ENCODE results near the gene PLXDC2. TPM values are rescaled to one million over a fixed set of nuclear protein-coding genes. Genes with fewer than 3 reads are reported as not detected.

PLXDC2 gene
- total and polyA plus RNA-seq, 10 of the 15 experiments (the other 5 are each of a cell fraction or from before 2014, with no cell fraction given), result 0.05 to 1.8 (median 0.14) TPM; not detected in 2

GRCh38 chr10:19876570-19876969 lies 60.3 kb downstream of the PLXDC2 start:
- POLR2A ChIA-PET, result interaction anchor here (0.6 to 0.7 kb wide), 2 partner anchors 16 to 280 kb away, joined by 3 to 5 read pairs; no protein-coding TSS in a partner anchor
- no peak overlapping the region for H3K4me3 ChIP-seq
- DNase-seq (ENCODE audit: low read depth, low spot score) (no peak), FAIRE-seq (no peak), ATAC-seq (no peak)
- no peaks in the 10 kb centered on the region for H3K27me3 ChIP-seq (replicated peaks in 1 of 2; ENCODE audit: control insufficient read depth in 2 of 2, insufficient read depth in 2 of 2, low read length in 1 of 2)
- no peaks in the 10 kb centered on the region for H3K36me3 ChIP-seq (ENCODE audit: control insufficient read depth in 2 of 2, insufficient read depth in 2 of 2, low read length in 1 of 2)
- H3K27ac ChIP-seq (ENCODE audit: control insufficient read depth, insufficient read depth), result no peak overlapping the region
- H3K79me2 ChIP-seq (ENCODE audit: control insufficient read depth, insufficient read depth, low read length), result no peaks in the 10 kb centered on the region
- WGBS (ENCODE audit: insufficient coverage, insufficient replicate concordance, low lambda C conversion rate, missing lambda C conversion rate), result 0% methylated on average over 2 of the region's 2 CpGs
- no peak overlapping the region for H3K9ac ChIP-seq (ENCODE audit: control insufficient read depth, insufficient read depth, low read length)
- H2AFZ ChIP-seq (ENCODE audit: control insufficient read depth, low read depth, low read length), result no peak overlapping the region
- RAD21 ChIA-PET (ENCODE audit: unreplicated experiment), result interaction anchor here (0.6 kb wide), 1 partner anchor 127 kb away, joined by 4 read pairs; no protein-coding TSS in a partner anchor
- TF ChIP-seq SMAD1 (IDR thresholded peaks at IDR 0.05; ENCODE audit: low read depth, partially characterized antibody), result no peak
- no peak for TF ChIP-seq EZH2 (IDR thresholded peaks at IDR 0.05; ENCODE audit: borderline replicate concordance, control insufficient read depth, low read depth, low read length)
- no peak for TF ChIP-seq NBN (IDR thresholded peaks at IDR 0.05)
- TF ChIP-seq E2F8 (IDR thresholded peaks at IDR 0.05; ENCODE audit: low read depth, partially characterized antibody), result no peak
- no peak for TF ChIP-seq FOXM1 (IDR thresholded peaks at IDR 0.05; ENCODE audit: low read depth, low read length)
- no peak for TF ChIP-seq NR2C2 (IDR thresholded peaks at IDR 0.05; ENCODE audit: borderline replicate concordance, control insufficient read depth, insufficient read length, low read depth)
- no peak for TF ChIP-seq ATF3 (IDR thresholded peaks at IDR 0.05; ENCODE audit: borderline replicate concordance, extremely low read depth, low read depth, low read length)
- H3K9me3 ChIP-seq (replicated peaks; ENCODE audit: control insufficient read depth, insufficient read depth, low read length), result no peaks in the 10 kb centered on the region
- CTCF ChIA-PET, result no interaction called here
- H3K4me2 ChIP-seq (ENCODE audit: control insufficient read depth, insufficient read depth), result no peak overlapping the region
- intact Hi-C loops (cut with micrococcal nuclease; ENCODE audit: unreplicated experiment) (no loop called here), in situ Hi-C loops (cut with MboI) (no loop called here)
- no peaks in the 10 kb centered on the region for H3K4me1 ChIP-seq (ENCODE audit: control insufficient read depth, insufficient read depth, low read length)
- no peaks in the 10 kb centered on the region for H4K20me1 ChIP-seq (ENCODE audit: control insufficient read depth, insufficient read depth)
- BruUV-seq (replicated peaks), result no TSS peak
- SMC1A ChIA-PET (ENCODE audit: uncharacterized antibody, unreplicated experiment), result interaction anchor here (0.7 to 2.0 kb wide), 2 partner anchors 13 to 1171 kb away, joined by 3 to 10 read pairs; no protein-coding TSS in a partner anchor
